Hepatocyte (in vitro differentiated cells): ENCODE measurements around the gene RMND1. TPM values are rescaled to one million over a fixed set of nuclear protein-coding genes. Genes with fewer than 3 reads are reported as not detected.

Experiments used
- DNase-seq: peaks from one replicate; pipeline ENCODE4 v3.0.0-alpha.2; 2016; ENCODE audit warnings: low spot score
- H2AFZ ChIP-seq: fragments of 200-600 bp; sonication (generic); 2 replicates; pipeline ENCODE4 v1.6.0; 2016; ENCODE audit warnings: antibody characterized with exemption, mild to moderate bottlenecking
- H3K27ac ChIP-seq: fragments of 200-600 bp; sonication (generic); 2 replicates; pipeline ENCODE4 v1.5.1; 2016; ENCODE audit warnings: mild to moderate bottlenecking
- H3K27me3 ChIP-seq: fragments of 200-600 bp; sonication (generic); 2 replicates; pipeline ENCODE4 v1.6.1; 2016
- H3K36me3 ChIP-seq: fragments of 200-600 bp; sonication (generic); replicated peaks from 2 replicates; pipeline ENCODE4 v1.5.1; 2016; ENCODE audit warnings: low read depth; ENCODE audit not compliant: insufficient read depth
- H3K4me1 ChIP-seq: fragments of 200-600 bp; sonication (generic); 2 replicates; pipeline ENCODE4 v1.5.1; 2016; ENCODE audit warnings: mild to moderate bottlenecking, moderate library complexity; ENCODE audit not compliant: insufficient read depth
- H3K4me2 ChIP-seq: fragments of 200-600 bp; sonication (generic); 2 replicates; pipeline ENCODE4 v1.6.0; 2016
- H3K4me3 ChIP-seq: fragments of 200-600 bp; sonication (generic); 2 replicates; pipeline ENCODE4 v1.5.1; 2016; ENCODE audit warnings: mild to moderate bottlenecking
- H3K79me2 ChIP-seq: fragments of 200-600 bp; sonication (generic); 2 replicates; pipeline ENCODE4 v1.6.0; 2017; ENCODE audit warnings: mild to moderate bottlenecking
- H3K9me2 ChIP-seq: fragments of 200-600 bp; sonication (generic); replicated peaks from 2 replicates; pipeline ENCODE4 v1.6.0; 2017; ENCODE audit warnings: mild to moderate bottlenecking; ENCODE audit not compliant: insufficient read depth
- H3K9me3 ChIP-seq: fragments of 200-600 bp; sonication (generic); 2 replicates; pipeline ENCODE4 v1.5.1; 2016; ENCODE audit warnings: low read depth, mild to moderate bottlenecking
- H4K20me1 ChIP-seq: fragments of 200-600 bp; sonication (generic); 2 replicates; pipeline ENCODE4 v1.6.0; 2016; ENCODE audit warnings: mild to moderate bottlenecking; ENCODE audit not compliant: insufficient read depth, poor library complexity, severe bottlenecking
- EZH2 ChIP-seq: fragments of 200-600 bp; sonication (generic); IDR thresholded peaks from 2 replicates; pipeline ENCODE4 v1.6.1; 2016; ENCODE audit warnings: antibody characterized with exemption, mild to moderate bottlenecking, borderline replicate concordance
- EZH2phosphoT487 ChIP-seq: fragments of 200-600 bp; sonication (generic); IDR thresholded peaks from one replicate; pipeline ENCODE4 v1.6.1; 2018; ENCODE audit warnings: antibody characterized with exemption, mild to moderate bottlenecking, low read depth, moderate library complexity; ENCODE audit not compliant: unreplicated experiment, severe bottlenecking
- WGBS: methylation state at CpG from one replicate; pipeline ENCODE4 v1.1.6; 2016; ENCODE audit warnings: low lambda C conversion rate; ENCODE audit errors: missing lambda C conversion rate; 5-methylcytosine and 5-hydroxymethylcytosine counted together
- polyA plus RNA-seq: library from polyadenylated mRNA; unstranded; fragments of >200 nt; fragmentation: Nextera tagmentation; extraction: Ambion mirVana; gene quantifications from 2 replicates; pipeline ENCODE4 v1.2.1, GENCODE V29; 2016
- total RNA-seq: library from RNA; depleted of rRNA; stranded (reverse); fragments of >200 nt; gene quantifications from 2 replicates; pipeline ENCODE4 v1.2.3, GENCODE V29; 2014
- TF ChIP-seq, protein P1 (sequence below): fragments of 200-600 bp; sonication (generic); IDR thresholded peaks from 2 replicates; pipeline ENCODE4 v1.5.1; 2016; ENCODE audit warnings: antibody characterized with exemption, mild to moderate bottlenecking; ENCODE audit not compliant: poor library complexity

Gene RMND1
- total and polyA plus RNA-seq, 2 experiments from 2014 or later: 24.1 to 41.9 TPM

DNA sequence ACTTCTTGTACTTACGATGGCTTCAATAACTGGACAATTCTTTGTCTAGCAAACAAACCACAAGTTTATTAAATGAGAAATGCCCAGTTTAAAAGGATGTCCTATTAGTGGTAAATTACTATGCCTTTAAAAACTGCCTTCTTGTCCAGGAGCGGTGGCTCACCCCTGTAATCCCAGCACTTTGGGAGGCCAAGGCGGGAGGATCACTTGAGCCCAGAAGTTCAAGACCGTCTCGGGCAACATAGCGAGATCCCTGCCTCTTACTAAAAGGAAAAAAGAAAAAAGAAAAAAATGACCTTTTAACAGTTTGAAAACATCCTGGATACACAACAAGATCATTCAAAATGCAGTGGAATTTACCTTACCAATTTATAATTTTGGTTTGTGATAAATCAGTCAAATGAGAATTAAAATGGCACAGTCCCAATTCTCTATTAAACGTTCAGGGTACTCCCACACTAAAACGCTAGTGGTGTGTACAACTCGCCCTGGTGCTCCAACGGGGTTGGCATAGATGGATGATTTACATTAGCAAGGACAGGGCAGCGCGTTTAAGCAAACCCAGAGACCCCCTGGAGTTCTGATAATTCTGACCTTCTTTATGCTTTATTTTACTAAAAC, 62.8 kb downstream of the RMND1 start:
- H3K4me2 ChIP-seq: peak overlapping the region; percentile 86
- WGBS: 39% methylated on average over 12 of the region's 12 CpGs
- DNase-seq: peak; percentile 22

DNA sequence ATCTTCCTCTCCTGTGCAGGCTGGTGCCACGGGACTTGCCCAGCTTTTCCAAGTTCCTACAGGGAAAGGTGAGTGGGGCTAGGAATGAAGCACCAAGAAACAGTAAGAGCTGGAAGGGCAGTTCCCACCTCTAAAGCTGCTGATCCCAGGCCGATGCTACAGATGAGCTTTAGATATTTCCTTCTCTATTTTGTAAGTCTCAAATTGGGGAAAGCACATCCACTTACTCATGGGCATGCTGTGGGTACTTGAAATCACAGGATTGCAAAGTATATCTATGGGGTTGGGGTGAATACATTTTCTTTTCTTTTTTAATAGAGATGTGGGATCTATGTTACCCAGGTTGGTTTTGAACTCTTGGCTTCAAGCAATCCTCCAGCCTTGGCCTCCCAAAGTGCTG, 63.7 kb downstream of the RMND1 start:
- DNase-seq: no peak
- Histone ChIP-seq H3K9me3 (no peaks in the 10 kb centered on the region), H3K27me3 (no peaks in the 10 kb centered on the region), H3K4me3 (no peak overlapping the region), H3K4me2 (peak overlapping the region; percentile 86), H3K36me3 (no peaks in the 10 kb centered on the region), H3K27ac (peak overlapping the region; percentile 99), H3K79me2 (peaks cover 74% of the 10 kb centered on the region), H3K9me2 (no peaks in the 10 kb centered on the region), H4K20me1 (peaks cover 15% of the 10 kb centered on the region), H3K4me1 (peaks cover 20% of the 10 kb centered on the region), H2AFZ (no peak overlapping the region)
- 90% methylated on average over 2 of the region's 2 CpGs for WGBS
- TF ChIP-seq, protein P1, sequence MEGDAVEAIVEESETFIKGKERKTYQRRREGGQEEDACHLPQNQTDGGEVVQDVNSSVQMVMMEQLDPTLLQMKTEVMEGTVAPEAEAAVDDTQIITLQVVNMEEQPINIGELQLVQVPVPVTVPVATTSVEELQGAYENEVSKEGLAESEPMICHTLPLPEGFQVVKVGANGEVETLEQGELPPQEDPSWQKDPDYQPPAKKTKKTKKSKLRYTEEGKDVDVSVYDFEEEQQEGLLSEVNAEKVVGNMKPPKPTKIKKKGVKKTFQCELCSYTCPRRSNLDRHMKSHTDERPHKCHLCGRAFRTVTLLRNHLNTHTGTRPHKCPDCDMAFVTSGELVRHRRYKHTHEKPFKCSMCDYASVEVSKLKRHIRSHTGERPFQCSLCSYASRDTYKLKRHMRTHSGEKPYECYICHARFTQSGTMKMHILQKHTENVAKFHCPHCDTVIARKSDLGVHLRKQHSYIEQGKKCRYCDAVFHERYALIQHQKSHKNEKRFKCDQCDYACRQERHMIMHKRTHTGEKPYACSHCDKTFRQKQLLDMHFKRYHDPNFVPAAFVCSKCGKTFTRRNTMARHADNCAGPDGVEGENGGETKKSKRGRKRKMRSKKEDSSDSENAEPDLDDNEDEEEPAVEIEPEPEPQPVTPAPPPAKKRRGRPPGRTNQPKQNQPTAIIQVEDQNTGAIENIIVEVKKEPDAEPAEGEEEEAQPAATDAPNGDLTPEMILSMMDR: no peak
- TF ChIP-seq EZH2phosphoT487: no peak
- no peak for TF ChIP-seq EZH2

More for the DNA sequence above, 62.8 kb downstream of the RMND1 start:
- TF ChIP-seq EZH2phosphoT487: no peak
- TF ChIP-seq, protein P1: no peak
- TF ChIP-seq EZH2: no peak
- Histone ChIP-seq H3K27ac (peak overlapping the region; percentile 99), H3K9me2 (no peaks in the 10 kb centered on the region), H3K27me3 (no peaks in the 10 kb centered on the region), H3K4me1 (peaks cover 26% of the 10 kb centered on the region), H2AFZ (peak overlapping the region; percentile 83), H4K20me1 (peaks cover 24% of the 10 kb centered on the region), H3K36me3 (no peaks in the 10 kb centered on the region), H3K9me3 (no peaks in the 10 kb centered on the region), H3K79me2 (peaks cover 74% of the 10 kb centered on the region), H3K4me3 (peak overlapping the region; percentile 51)

DNA sequence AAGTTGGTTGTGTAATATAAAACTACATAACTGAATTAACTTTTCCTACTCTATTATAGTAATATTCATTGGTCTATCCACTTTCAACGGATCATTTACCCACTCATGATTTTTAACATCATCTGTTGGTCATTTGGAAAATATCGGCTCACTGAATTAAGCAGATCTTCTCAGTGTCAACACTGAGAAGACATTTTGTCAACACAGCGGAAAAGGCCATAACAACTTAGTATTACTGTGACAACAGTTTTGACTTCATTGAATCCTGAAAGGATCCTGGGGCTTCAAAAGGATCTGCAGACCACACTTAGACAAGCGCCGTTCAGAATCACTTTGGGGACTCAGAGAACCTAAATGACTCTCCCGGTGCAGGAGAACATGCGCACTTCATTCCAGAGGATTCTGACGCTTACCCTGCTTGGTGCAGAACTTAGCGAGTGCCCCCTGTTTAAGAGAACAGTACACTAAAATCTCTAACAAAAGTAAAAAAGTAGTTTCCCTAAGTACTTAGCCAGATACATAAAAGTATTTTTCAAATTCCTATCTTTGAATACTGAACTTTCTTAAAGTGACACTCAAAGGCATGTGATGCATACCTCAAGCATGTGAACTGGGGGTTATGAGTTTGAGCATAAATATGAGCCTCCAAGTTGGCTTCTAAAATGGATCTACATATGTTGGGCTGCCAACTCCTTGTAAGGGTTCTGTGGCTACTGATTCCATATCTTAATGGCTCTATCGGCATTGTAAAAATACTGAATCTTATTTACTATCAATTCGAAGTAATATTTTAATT, 64.6 kb downstream of the RMND1 start:
- no peak overlapping the region for H2AFZ ChIP-seq
- H3K27ac ChIP-seq: peak overlapping the region; percentile 99
- H3K9me3 ChIP-seq: no peaks in the 10 kb centered on the region
- no peaks in the 10 kb centered on the region for H3K27me3 ChIP-seq
- TF ChIP-seq EZH2 (no peak), EZH2phosphoT487 (no peak)
- TF ChIP-seq, protein P1: no peak
- no peaks in the 10 kb centered on the region for H3K9me2 ChIP-seq
- no peaks in the 10 kb centered on the region for H3K36me3 ChIP-seq
- H3K4me2 ChIP-seq: no peak overlapping the region
- peaks cover 11% of the 10 kb centered on the region for H3K4me1 ChIP-seq
- H4K20me1 ChIP-seq: peaks cover 7% of the 10 kb centered on the region
- DNase-seq: no peak
- H3K4me3 ChIP-seq: no peak overlapping the region
- 87% methylated on average over 11 of the region's 11 CpGs for WGBS
- peaks cover 74% of the 10 kb centered on the region for H3K79me2 ChIP-seq
